Measurements from ENCODE around the gene ANKRD63. TPM values are rescaled to one million over a fixed set of nuclear protein-coding genes. Genes with fewer than 3 reads are reported as not detected.

The ANKRD63 gene
- total and polyA plus RNA-seq, 4 experiments from 2014 or later, result not detected

DNA sequence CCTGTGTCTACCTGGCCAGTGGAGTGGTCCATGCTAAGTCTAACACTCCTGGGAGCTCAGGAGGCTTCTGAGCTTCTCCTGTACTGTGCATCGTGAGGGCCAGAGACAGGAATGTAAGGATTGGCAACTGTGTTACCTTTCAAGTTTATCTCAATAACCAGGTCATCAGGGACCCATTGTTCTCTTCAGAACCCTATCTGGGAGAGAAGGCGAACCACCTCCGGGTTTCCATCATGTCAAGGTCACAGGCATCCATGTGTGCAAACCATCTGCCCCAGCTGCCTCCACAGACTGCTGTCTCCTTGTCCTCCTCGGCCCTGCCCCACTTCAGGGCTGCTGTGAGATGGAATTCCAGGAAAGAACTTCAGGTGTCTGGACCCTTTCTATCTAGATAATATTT is 5.9 kb downstream of the ANKRD63 start:
- Histone ChIP-seq H3K36me3 (ENCODE audit: insufficient read depth, low read length) (no peaks in the 10 kb centered on the region), H3K27ac (ENCODE audit: low read depth, low read length) (no peak overlapping the region), H3K4me1 (ENCODE audit: insufficient read depth, low read length) (peaks cover 5% of the 10 kb centered on the region), H3K9me3 (ENCODE audit: control insufficient read depth in 1 of 2, low read length in 2 of 2) (no peaks in the 10 kb centered on the region), H3K4me3 (ENCODE audit: low read length in 2 of 2) (no peak overlapping the region), H3K27me3 (ENCODE audit: insufficient read depth, low read length) (peaks cover 6% of the 10 kb centered on the region)
- H3K4me3 Mint-ChIP-seq, result no peak overlapping the region
- H3K27ac Mint-ChIP-seq, result no peak overlapping the region
- CTCF ChIA-PET (ENCODE audit: partially characterized antibody), result interaction anchor here (1.8 to 14.0 kb wide), 6 partner anchors 10 to 229 kb away, joined by 5 to 427 read pairs (median 251); partner anchors contain the start of genes CCDC9B and PLCB2
- intact Hi-C loops (cut with micrococcal nuclease), result loop anchor here (10.0 kb wide), 1 partner anchor 392 kb away; no protein-coding TSS in a partner anchor
- no peak for DNase-seq
- H3K27me3 Mint-ChIP-seq, result peaks cover 11 to 27% of the 10 kb centered on the region in 2 donors
- peaks cover 2 to 10% (median 5%) of the 10 kb centered on the region in 4 donors for H3K4me1 Mint-ChIP-seq
- no peaks in the 10 kb centered on the region for H3K9me3 Mint-ChIP-seq
- H3K36me3 Mint-ChIP-seq, result no peaks in the 10 kb centered on the region
- POLR2A ChIA-PET (ENCODE audit: partially characterized antibody), result interaction anchor here (1.2 to 4.8 kb wide), 2 partner anchors 32 to 229 kb away, joined by 3 to 40 read pairs; partner anchors contain the start of gene PLCB2

DNA sequence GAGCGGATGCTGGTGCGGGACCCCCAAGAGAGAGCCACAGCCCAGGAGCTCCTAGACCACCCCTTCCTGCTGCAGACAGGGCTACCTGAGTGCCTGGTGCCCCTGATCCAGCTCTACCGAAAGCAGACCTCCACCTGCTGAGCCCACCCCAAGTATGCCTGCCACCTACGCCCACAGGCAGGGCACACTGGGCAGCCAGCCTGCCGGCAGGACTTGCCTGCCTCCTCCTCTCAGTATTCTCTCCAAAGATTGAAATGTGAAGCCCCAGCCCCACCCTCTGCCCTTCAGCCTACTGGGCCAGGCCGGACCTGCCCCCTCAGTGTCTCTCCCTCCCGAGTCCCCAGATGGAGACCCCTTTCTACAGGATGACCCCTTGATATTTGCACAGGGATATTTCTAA is 6.9 kb downstream of the ANKRD63 start:
- H3K27me3 Mint-ChIP-seq, result peaks cover 7 to 24% of the 10 kb centered on the region in 2 donors
- ChIA-PET CTCF (ENCODE audit: partially characterized antibody) (interaction anchor here (0.5 to 14.0 kb wide), 12 partner anchors 9 to 911 kb away, joined by 3 to 427 read pairs (median 28); partner anchors contain the start of genes CCDC9B, PLCB2 and SRP14), POLR2A (ENCODE audit: partially characterized antibody) (no interaction called here)

DNA sequence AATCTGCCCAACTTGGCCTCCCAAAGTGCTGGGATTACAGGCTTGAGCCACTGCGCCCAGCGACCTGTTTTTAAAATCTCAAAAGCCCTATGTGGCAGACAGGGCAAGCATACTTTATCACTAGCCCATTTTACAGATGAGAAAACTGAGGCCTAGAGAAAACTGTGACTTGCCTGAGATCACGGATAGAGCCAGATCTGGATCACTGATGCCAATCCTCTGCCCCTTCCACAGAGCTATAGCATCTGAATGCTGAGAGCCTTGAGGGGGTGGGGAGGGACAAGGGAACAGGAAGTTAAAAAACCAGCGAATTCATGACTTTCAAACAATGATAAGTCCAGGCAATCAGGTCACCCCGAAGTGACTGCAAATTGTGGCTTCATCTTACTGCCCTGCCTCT is 7.3 kb downstream of the ANKRD63 start:
- H3K9me3 Mint-ChIP-seq, result no peaks in the 10 kb centered on the region
- no peak overlapping the region for H3K4me3 Mint-ChIP-seq
- H3K27ac Mint-ChIP-seq, result no peak overlapping the region
- Histone ChIP-seq H3K4me3 (ENCODE audit: low read length in 2 of 2) (no peak overlapping the region), H3K4me1 (ENCODE audit: insufficient read depth, low read length) (peaks cover 5% of the 10 kb centered on the region), H3K36me3 (ENCODE audit: insufficient read depth, low read length) (no peaks in the 10 kb centered on the region), H3K27ac (ENCODE audit: low read depth, low read length) (no peak overlapping the region), H3K27me3 (ENCODE audit: insufficient read depth, low read length) (no peaks in the 10 kb centered on the region), H3K9me3 (ENCODE audit: control insufficient read depth in 1 of 2, low read length in 2 of 2) (no peaks in the 10 kb centered on the region)
- ChIA-PET POLR2A (ENCODE audit: partially characterized antibody) (no interaction called here), CTCF (ENCODE audit: partially characterized antibody) (interaction anchor here (0.5 to 14.0 kb wide), 22 partner anchors 8 to 911 kb away, joined by 3 to 427 read pairs (median 10); partner anchors contain the start of genes ANKRD63, BUB1B, CCDC9B and PLCB2)
- intact Hi-C loops (cut with micrococcal nuclease), result loop anchor here (2.0 to 10.0 kb wide), 2 partner anchors 171 to 391 kb away; no protein-coding TSS in a partner anchor
- H3K4me1 Mint-ChIP-seq, result peaks cover 2 to 7% (median 5%) of the 10 kb centered on the region in 4 donors
- no peaks in the 10 kb centered on the region for H3K36me3 Mint-ChIP-seq
- peaks cover 7 to 22% of the 10 kb centered on the region in 2 donors for H3K27me3 Mint-ChIP-seq
- DNase-seq, result no peak

More for the DNA sequence above, 6.9 kb downstream of the ANKRD63 start:
- Histone ChIP-seq H3K4me3 (ENCODE audit: low read length in 2 of 2) (no peak overlapping the region), H3K36me3 (ENCODE audit: insufficient read depth, low read length) (no peaks in the 10 kb centered on the region), H3K27me3 (ENCODE audit: insufficient read depth, low read length) (peaks cover 4% of the 10 kb centered on the region), H3K4me1 (ENCODE audit: insufficient read depth, low read length) (peaks cover 5% of the 10 kb centered on the region), H3K27ac (ENCODE audit: low read depth, low read length) (no peak overlapping the region), H3K9me3 (ENCODE audit: control insufficient read depth in 1 of 2, low read length in 2 of 2) (no peaks in the 10 kb centered on the region)
- intact Hi-C loops (cut with micrococcal nuclease), result loop anchor here (2.0 to 10.0 kb wide), 2 partner anchors 171 to 391 kb away; no protein-coding TSS in a partner anchor
- H3K27ac Mint-ChIP-seq, result no peak overlapping the region
- H3K4me1 Mint-ChIP-seq, result peaks cover 2 to 8% (median 5%) of the 10 kb centered on the region in 4 donors
- no peaks in the 10 kb centered on the region for H3K36me3 Mint-ChIP-seq
- no peak overlapping the region for H3K4me3 Mint-ChIP-seq
- no peaks in the 10 kb centered on the region for H3K9me3 Mint-ChIP-seq
- no peak for DNase-seq

DNA sequence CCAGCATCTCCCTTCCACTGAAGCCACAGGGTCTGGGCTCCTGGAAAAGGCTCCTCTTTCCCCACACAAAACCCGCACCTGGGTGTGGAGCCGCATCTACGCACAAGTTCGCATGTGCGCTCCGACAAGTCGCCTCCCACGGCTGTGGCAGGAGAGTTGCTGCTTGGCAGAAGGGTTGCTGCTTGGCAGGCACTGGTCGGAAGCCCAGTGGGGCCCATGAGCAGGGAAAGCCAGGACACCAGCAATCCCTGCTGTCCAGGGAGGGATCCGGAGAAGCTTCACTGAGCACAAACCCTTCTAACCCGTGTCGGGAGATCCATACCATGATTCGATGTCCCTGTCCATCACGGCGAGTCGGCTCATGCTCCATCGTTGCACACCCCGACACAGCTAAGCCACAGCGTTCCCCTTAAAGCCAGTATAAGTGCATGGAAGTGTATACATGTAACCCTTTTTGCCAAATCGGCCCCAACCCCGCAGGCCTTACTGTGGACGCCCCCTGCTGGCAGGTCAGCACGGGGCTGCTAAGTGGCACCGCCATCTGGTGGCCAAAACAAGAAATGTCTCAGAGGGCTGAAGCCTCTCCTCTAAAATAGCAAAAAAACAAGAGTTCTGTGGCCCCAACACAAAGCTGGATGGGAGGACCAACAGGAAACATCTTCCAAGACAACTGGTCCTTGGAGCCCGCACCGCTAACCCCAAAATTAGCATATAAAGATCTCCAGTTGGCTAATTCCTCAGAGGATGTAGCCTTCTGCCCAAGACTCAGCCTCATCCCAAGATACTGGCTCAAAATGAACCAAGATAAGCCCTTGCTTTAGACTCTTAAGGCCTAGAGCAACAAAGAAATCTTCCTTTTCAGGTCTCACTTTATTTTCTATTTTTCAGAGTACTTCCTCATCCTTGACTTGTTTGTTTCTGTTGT is 8.3 kb downstream of the ANKRD63 start:
- intact Hi-C loops (cut with micrococcal nuclease), result loop anchor here (1.0 to 10.0 kb wide), 6 partner anchors 57 to 588 kb away; no protein-coding TSS in a partner anchor
- H3K4me3 Mint-ChIP-seq, result no peak overlapping the region

DNA sequence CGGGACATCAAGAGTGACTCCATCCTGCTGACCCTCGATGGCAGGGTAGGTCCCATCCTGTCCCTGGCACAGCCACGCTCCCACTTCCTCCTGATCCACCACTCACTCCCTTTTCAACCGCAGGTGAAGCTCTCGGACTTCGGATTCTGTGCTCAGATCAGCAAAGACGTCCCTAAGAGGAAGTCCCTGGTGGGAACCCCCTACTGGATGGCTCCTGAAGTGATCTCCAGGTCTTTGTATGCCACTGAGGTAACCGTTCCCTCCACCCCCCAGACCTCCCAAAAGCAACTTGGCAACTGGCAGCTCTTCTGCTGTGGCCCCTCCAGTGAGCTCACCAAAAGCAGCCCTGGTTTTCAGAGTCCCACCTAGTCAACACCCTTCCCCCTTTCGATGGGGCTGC is 9.4 kb downstream of the ANKRD63 start:
- ChIA-PET POLR2A (ENCODE audit: partially characterized antibody) (interaction anchor here (1.0 to 2.1 kb wide), 5 partner anchors 35 to 232 kb away, joined by 3 to 10 read pairs (median 7); no protein-coding TSS in a partner anchor), CTCF (ENCODE audit: partially characterized antibody) (interaction anchor here (0.6 to 14.0 kb wide), 30 partner anchors 10 to 933 kb away, joined by 3 to 427 read pairs (median 6); partner anchors contain the start of genes BMF, CCDC9B, IVD and PLCB2)
- no peak overlapping the region for H3K27ac Mint-ChIP-seq
- no peaks in the 10 kb centered on the region for H3K36me3 Mint-ChIP-seq
- no peaks in the 10 kb centered on the region for H3K9me3 ChIP-seq (ENCODE audit: control insufficient read depth in 1 of 2, low read length in 2 of 2)
- H3K27me3 ChIP-seq (ENCODE audit: insufficient read depth, low read length), result no peaks in the 10 kb centered on the region
- H3K4me1 Mint-ChIP-seq, result peaks cover 0 to 11% (median under 1%) of the 10 kb centered on the region in 4 donors
- no peak overlapping the region for H3K4me3 ChIP-seq (ENCODE audit: low read length in 2 of 2)
- intact Hi-C loops (cut with micrococcal nuclease), result loop anchor here (10.0 kb wide), 1 partner anchor 389 kb away; no protein-coding TSS in a partner anchor
- peaks cover 0 to 10% of the 10 kb centered on the region in 2 donors for H3K27me3 Mint-ChIP-seq
- H3K27ac ChIP-seq (ENCODE audit: low read depth, low read length), result no peak overlapping the region
- H3K36me3 ChIP-seq (ENCODE audit: insufficient read depth, low read length), result no peaks in the 10 kb centered on the region
- H3K9me3 Mint-ChIP-seq, result no peaks in the 10 kb centered on the region
- DNase-seq, result no peak
- no peak overlapping the region for H3K4me3 Mint-ChIP-seq
- H3K4me1 ChIP-seq (ENCODE audit: insufficient read depth, low read length), result no peaks in the 10 kb centered on the region

More for the DNA sequence above, 8.3 kb downstream of the ANKRD63 start:
- no peaks in the 10 kb centered on the region for H3K9me3 ChIP-seq (ENCODE audit: control insufficient read depth in 1 of 2, low read length in 2 of 2)
- no peak overlapping the region for H3K27ac ChIP-seq (ENCODE audit: low read depth, low read length)
- no peaks in the 10 kb centered on the region for H3K36me3 ChIP-seq (ENCODE audit: insufficient read depth, low read length)
- H3K36me3 Mint-ChIP-seq, result no peaks in the 10 kb centered on the region
- peaks cover 2 to 11% (median 5%) of the 10 kb centered on the region in 4 donors for H3K4me1 Mint-ChIP-seq
- H3K27me3 Mint-ChIP-seq, result peaks cover 3 to 18% of the 10 kb centered on the region in 2 donors
- H3K9me3 Mint-ChIP-seq, result no peaks in the 10 kb centered on the region
- DNase-seq, result peak; percentile 81 to 88 (median 84)
- POLR2A ChIA-PET (ENCODE audit: partially characterized antibody), result interaction anchor here (0.7 to 2.1 kb wide), 8 partner anchors 31 to 233 kb away, joined by 3 to 10 read pairs (median 4); no protein-coding TSS in a partner anchor
- no peak overlapping the region for H3K4me3 ChIP-seq (ENCODE audit: low read length in 2 of 2)
- H3K27ac Mint-ChIP-seq, result peak overlapping the region in 3 of 7 donors; percentile 24 to 54 (median 32)
- peaks cover 5% of the 10 kb centered on the region for H3K4me1 ChIP-seq (ENCODE audit: insufficient read depth, low read length)
- CTCF ChIA-PET (ENCODE audit: partially characterized antibody), result interaction anchor here (0.6 to 14.0 kb wide), 44 partner anchors 8 to 491 kb away, joined by 3 to 427 read pairs (median 4); partner anchors contain the start of genes ANKRD63, BMF, BUB1B and CCDC9B
- no peaks in the 10 kb centered on the region for H3K27me3 ChIP-seq (ENCODE audit: insufficient read depth, low read length)

DNA sequence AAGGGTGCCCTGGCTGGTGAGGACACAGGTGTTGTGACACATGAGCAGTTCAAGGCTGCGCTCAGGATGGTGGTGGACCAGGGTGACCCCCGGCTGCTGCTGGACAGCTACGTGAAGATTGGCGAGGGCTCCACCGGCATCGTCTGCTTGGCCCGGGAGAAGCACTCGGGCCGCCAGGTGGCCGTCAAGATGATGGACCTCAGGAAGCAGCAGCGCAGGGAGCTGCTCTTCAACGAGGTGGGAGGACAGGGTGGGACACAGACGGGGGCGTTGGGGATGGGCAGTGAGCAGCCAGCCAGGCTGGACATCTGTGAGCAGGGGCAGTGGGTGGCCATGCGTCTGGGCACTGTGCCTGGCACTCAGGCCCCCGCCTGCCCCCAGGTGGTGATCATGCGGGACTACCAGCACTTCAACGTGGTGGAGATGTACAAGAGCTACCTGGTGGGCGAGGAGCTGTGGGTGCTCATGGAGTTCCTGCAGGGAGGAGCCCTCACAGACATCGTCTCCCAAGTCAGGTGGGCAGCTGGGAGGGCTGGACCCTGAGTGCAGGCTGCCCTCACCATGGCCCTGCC is 10.3 kb downstream of the ANKRD63 start:
- DNase-seq, result no peak
- ChIA-PET CTCF (ENCODE audit: partially characterized antibody) (interaction anchor here (0.5 to 14.0 kb wide), 19 partner anchors 8 to 487 kb away, joined by 3 to 427 read pairs (median 14); partner anchors contain the start of genes CCDC9B, PLCB2 and SRP14), POLR2A (ENCODE audit: partially characterized antibody) (interaction anchor here (1.4 kb wide), 1 partner anchor 36 kb away, joined by 4 read pairs; no protein-coding TSS in a partner anchor)

More for the DNA sequence above, 10.3 kb downstream of the ANKRD63 start:
- H3K9me3 Mint-ChIP-seq, result no peaks in the 10 kb centered on the region
- intact Hi-C loops (cut with micrococcal nuclease), result loop anchor here (10.0 kb wide), 1 partner anchor 388 kb away; no protein-coding TSS in a partner anchor
- Histone ChIP-seq H3K4me3 (ENCODE audit: low read length in 2 of 2) (no peak overlapping the region), H3K9me3 (ENCODE audit: control insufficient read depth in 1 of 2, low read length in 2 of 2) (no peaks in the 10 kb centered on the region), H3K4me1 (ENCODE audit: insufficient read depth, low read length) (no peaks in the 10 kb centered on the region), H3K27ac (ENCODE audit: low read depth, low read length) (no peak overlapping the region), H3K36me3 (ENCODE audit: insufficient read depth, low read length) (no peaks in the 10 kb centered on the region), H3K27me3 (ENCODE audit: insufficient read depth, low read length) (no peaks in the 10 kb centered on the region)
- peaks cover 0 to 5% of the 10 kb centered on the region in 2 donors for H3K27me3 Mint-ChIP-seq
- H3K4me3 Mint-ChIP-seq, result no peak overlapping the region
- peaks cover 0 to 11% (median under 1%) of the 10 kb centered on the region in 4 donors for H3K4me1 Mint-ChIP-seq
- no peak overlapping the region for H3K27ac Mint-ChIP-seq
- H3K36me3 Mint-ChIP-seq, result no peaks in the 10 kb centered on the region
